GM19467 (cell line): Measurements from ENCODE around the gene ADIPOR1.
"Not testable (repeated sequence)": the region's sequence is repeated elsewhere in the genome, so short reads cannot be mapped to it uniquely, and the experiment has no call there.

Experiments used
- ATAC-seq: cut with Tn5 transposase; IDR thresholded peaks from one replicate; pipeline ENCODE4 v1.9.1; 2021; ENCODE audit warnings: mild to moderate bottlenecking, moderate library complexity; ENCODE audit not compliant: unreplicated experiment

ADIPOR1 gene

DNA sequence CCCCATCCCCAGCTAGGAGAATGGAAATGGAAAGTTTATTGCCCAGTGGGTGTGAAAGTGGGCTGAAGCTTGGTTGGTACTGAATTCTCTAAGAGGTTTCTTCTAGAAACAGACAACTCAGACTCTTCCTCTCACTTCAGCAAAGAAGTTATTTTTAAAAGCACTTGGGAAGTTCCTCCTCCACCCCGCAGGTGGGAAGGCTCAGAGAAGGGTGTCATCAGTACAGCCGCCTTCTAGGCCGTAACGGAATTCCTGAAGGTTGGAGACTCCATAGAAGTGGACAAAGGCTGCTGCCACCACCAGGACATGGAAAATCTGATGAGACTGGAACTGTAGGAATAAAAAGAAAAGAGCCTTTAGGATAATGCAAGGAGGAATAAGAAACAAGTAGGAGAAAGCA lies 16.7 kb downstream of the ADIPOR1 start:
- no peak for ATAC-seq

- no peak for ATAC-seq
Observed at GRCh38 chr1:202940561-202940960, 17.6 kb downstream of the ADIPOR1 start.

DNA sequence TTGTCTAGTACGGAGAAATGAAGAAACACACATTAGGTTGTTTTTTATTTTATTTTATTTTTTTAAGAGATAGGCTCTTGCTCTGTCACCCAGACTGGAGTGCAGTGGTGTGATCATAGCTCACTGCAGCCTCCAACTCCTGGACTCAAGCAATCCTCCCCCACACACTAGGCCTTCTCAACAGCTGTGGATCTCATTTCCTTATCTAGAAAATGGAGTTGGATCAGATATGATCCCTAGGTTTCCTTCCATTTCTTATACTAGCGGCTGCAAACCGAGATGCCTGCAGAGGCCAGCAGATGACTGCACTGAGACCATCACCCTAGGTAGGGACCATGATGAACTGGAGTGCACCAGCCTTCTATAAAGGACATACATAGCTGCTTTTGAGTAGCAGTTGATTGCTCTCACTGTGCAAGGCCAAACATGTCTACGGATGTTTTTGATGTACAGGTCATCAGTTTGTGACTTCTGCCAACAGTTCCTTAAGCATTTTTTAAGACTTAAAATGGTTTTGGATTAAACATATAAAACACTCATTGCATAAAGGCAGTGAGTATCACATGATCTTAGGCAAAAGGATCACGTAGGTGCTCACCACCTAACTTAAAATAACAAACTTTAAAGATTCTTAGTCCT lies 19.7 kb downstream of the ADIPOR1 start:
- ATAC-seq, result no peak

- not testable (repeated sequence) for ATAC-seq
Observed at GRCh38 chr1:202936409-202936808, 21.7 kb downstream of the ADIPOR1 start.

GRCh38 chr1:202935844-202936243 lies 22.3 kb downstream of the ADIPOR1 start:
- ATAC-seq, result no peak

DNA sequence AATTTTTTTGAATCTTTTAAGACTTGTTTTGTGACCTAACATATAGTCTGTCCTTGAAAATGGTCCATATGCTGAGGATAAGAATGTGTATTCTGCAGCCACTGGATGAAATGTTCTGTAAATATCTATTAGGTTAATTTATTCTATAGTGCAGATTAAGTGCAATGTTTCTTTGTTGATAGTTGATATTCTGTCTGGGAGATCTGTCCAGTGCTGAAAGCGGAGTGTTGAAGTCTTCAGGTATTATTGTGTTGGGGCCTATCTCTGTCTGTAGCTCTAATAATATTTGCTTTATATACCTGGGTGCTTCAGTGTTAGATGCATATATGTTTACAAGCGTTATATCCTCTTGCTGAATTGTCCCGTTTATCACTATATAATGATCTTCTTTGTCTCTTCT lies 23.4 kb downstream of the ADIPOR1 start:
- no peak for ATAC-seq

DNA sequence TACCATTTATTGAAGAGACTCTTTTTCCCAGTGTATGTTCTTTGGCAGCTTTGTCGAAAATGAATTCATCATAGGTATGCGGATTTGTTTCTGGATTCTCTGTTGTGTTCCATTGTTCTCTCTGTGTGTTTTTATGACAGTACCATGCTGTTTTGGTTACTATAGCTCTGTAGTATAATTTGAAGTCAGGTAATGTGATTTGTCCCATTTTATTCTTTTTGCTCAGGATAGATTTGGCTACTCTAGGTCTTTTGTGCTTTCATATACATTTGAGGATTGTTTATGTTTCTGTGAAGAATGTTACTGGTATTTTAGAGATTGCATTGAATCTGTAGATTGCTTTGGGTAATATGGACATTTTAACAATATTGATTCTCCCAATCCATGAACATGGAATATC lies 25.6 kb downstream of the ADIPOR1 start:
- ATAC-seq, result no peak

- ATAC-seq, result peak; percentile 92
Observed at GRCh38 chr1:202926581-202927491, 31.3 kb downstream of the ADIPOR1 start, which contains the start of gene KLHL12. KLHL12 (minus strand) TSS chr1:202927234; CDS start chr1:202925162, 2,072 bp downstream.

- no peak for ATAC-seq
Observed at GRCh38 chr1:202923533-202923932, 34.6 kb downstream of the ADIPOR1 start.

GRCh38 chr1:202919615-202920014 lies 38.5 kb downstream of the ADIPOR1 start:
- ATAC-seq, result no peak

DNA sequence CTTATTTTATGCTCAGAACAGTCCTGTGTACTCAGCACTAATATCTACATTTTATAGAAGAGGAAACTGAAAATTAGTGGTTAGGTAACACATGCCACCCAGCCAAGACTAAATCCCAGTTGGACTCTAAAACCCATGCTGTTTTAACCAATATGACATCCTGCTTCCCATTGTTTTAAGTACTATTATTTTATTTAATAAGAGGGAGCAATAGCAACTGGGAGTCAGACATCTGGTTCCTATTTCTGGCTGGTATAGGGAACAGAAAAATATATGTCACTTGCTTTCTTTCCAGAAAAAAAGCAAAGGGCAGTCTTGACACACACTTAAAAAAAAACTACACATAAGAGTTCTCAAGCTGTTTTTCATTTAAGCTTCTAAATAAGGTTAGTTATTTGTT lies 43.0 kb downstream of the ADIPOR1 start:
- no peak for ATAC-seq

GRCh38 chr1:202912476-202912875 lies 45.6 kb downstream of the ADIPOR1 start:
- ATAC-seq, result not testable (repeated sequence)

DNA sequence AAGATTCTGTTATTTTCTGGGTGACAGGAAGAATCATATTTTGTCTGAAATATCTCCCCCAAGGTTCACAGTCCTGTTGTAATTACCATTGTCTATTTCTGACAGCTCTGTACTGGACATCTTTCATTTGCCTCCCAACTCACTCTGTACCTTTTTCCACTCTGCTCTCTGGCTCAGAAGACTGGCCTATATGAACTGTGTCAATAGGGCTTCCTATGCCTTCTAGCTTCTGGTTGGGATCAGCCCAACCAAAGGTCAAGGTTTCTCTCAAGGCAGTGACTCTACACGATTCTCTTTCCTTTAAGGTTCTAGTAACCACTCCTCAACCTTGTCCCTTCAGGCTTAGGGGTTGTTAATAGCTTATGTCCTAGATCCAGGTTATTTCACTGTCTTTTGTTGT lies 48.6 kb downstream of the ADIPOR1 start:
- ATAC-seq, result no peak

- no peak for ATAC-seq
Observed at GRCh38 chr1:202908998-202909397, 49.1 kb downstream of the ADIPOR1 start.

DNA sequence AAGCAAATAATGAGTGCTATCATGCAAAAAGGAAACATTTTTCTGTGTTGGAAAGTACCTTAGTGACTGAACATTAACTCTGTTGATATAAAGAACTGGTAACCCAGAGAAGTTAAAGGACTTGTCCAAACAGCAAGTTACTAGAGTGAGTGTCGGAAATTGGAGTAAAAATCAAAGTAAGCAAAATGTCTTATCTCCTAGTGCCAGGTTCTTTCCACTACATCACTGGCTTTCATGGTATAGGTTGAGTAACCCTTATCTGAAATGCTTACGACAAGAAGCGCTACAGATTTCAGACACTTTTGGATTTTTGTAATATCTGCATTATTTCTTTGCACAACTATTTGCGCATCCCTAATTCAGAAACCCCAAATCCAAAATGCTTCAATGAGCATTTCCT lies 52.8 kb downstream of the ADIPOR1 start:
- no peak for ATAC-seq

DNA sequence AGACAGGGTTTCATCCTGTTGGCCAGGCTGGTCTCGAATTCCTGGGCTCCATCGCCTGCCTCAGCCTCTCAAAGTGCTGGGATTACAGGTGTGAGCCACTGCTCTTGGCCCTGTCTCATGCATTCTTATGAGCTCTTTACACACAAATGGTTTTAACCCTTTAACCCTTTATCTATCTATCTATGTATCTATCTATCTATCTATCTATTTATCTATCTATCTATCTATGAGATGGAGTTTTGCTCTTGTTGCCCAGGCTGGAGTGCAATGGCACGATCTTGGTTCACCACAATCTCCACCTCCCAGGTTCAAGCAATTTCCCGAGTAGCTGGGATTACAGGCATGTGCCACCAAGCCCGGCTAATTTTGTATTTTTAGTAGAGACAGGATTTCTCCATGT lies 54.3 kb downstream of the ADIPOR1 start:
- ATAC-seq, result not testable (repeated sequence)

DNA sequence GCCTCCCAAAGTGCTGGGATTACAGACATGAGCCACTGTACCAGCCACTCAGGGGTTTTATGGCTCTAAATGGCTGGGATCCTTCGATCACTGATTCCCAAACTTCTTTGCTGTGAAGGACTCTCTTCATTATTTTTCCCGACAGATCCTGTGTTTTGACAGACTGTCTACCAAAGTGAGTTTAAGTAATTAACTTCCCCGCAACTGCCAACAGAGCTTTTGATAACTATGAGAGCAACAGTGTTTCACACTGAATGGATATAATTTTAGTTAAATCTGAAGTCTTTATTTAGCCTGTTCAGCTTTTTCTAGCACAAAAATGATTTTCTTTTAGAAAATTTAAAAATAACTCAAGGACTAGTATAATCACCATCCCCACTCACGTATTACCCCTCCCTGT lies 56.6 kb downstream of the ADIPOR1 start:
- no peak for ATAC-seq

- ATAC-seq, result no peak
Observed at GRCh38 chr1:202892501-202892900, 65.6 kb downstream of the ADIPOR1 start.
